Gastrocnemius medialis (tissue), 4 donors: ENCODE results near the gene TRAPPC14. TPM values are rescaled to one million over a fixed set of nuclear protein-coding genes. Genes with fewer than 3 reads are reported as not detected.
"Not testable (repeated sequence)": the region's sequence is repeated elsewhere in the genome, so short reads cannot be mapped to it uniquely, and the experiment has no call there.

Experiments
- ATAC-seq, 2 donors: fragments of 150-250 bp; one replicate each; pipeline ENCODE4 v1.9.1; 2016
- DNase-seq, 2 donors: peaks; one replicate each; pipeline ENCODE4 v3.0.0-alpha.2; 2019
- H3K27ac ChIP-seq, 4 donors: fragments of 200-600 bp; sonication (generic); 1 replicate in 1 of 4; 2 replicates in 3 of 4; pipeline ENCODE4 v1.5.1; 2016 to 2018; ENCODE audit warnings: mild to moderate bottlenecking in 2 of 4, moderate library complexity in 1 of 4
- H3K27me3 ChIP-seq, 3 donors: fragments of 200-600 bp; sonication (generic) in 2 of 3; 1 replicate in 1 of 3; 2 replicates in 2 of 3; pipeline versions ENCODE4 v1.5.1 to v1.6.0; 2016 to 2019; ENCODE audit warnings: mild to moderate bottlenecking in 1 of 3, moderate library complexity in 1 of 3
- H3K36me3 ChIP-seq, 2 donors: fragments of 200-600 bp; sonication (generic) in 1 of 2; one replicate each; pipeline ENCODE4 v1.5.1; 2017 to 2018
- H3K4me1 ChIP-seq, 2 donors: fragments of 200-600 bp; sonication (generic) in 1 of 2; one replicate each; pipeline ENCODE4 v1.5.1; 2016 to 2017; ENCODE audit warnings: mild to moderate bottlenecking in 2 of 2
- H3K4me3 ChIP-seq, 4 donors: fragments of 200-600 bp; sonication (generic) in 3 of 4; 1 replicate in 1 of 4; 2 replicates in 3 of 4; pipeline ENCODE4 v1.5.1; 2016 to 2019; ENCODE audit warnings: mild to moderate bottlenecking in 2 of 4
- H3K9me3 ChIP-seq, 3 donors: fragments of 200-600 bp; sonication (generic) in 2 of 3; 1 replicate in 1 of 3; 2 replicates in 2 of 3; pipeline ENCODE4 v1.5.1; 2016 to 2019
- CTCF ChIP-seq, 5 experiments: fragments of 450-650 bp in 3 of 5; fragments of 200-600 bp in 2 of 5; sonication (generic) in 2 of 5; IDR thresholded peaks in 4 of 5; conservative IDR thresholded peaks in 1 of 5; 1 replicate in 4 of 5; 2 replicates in 1 of 5; pipeline ENCODE4 v1.5.1; 2016 to 2019; ENCODE audit warnings: antibody characterized with exemption in 5 of 5, mild to moderate bottlenecking in 3 of 5, moderate library complexity in 3 of 5
- POLR2A ChIP-seq, 2 donors: fragments of 450-650 bp; IDR thresholded peaks; one replicate each; pipeline ENCODE4 v1.6.1; 2017; ENCODE audit warnings: antibody characterized with exemption in 2 of 2, mild to moderate bottlenecking in 2 of 2, moderate library complexity in 2 of 2
- in situ Hi-C, 4 donors: fragments of 200-750 bp; cut with MboI; loops; one replicate each; pipeline versions ENCODE4 v1.15.0 to v1.8.0; 2017; ENCODE audit warnings: low sequenced_read_pairs in 4 of 4
- intact Hi-C: fragments of 100-400 bp; cut with DNase I; formaldehyde crosslinking; loops from one replicate; pipeline ENCODE4 v1.15.1; 2023; ENCODE audit warnings: low total_unique reads
- total RNA-seq, 4 donors: library from RNA; depleted of rRNA; stranded (reverse); fragments of >200 nt; gene quantifications; one replicate each; pipeline versions ENCODE4 v1.1.0 to v1.2.3, GENCODE V29; 2016

TRAPPC14 gene
- total RNA-seq, 4 donors from 2014 or later = 3.0 to 6.1 (median 4.2) TPM

GRCh38 chr7:100148559-100149328 is 9.8 kb downstream of the TRAPPC14 start, which contains the start of gene LAMTOR4:
LAMTOR4 (plus strand) TSS chr7:100148918; CDS start chr7:100148973, 55 bp downstream.
- peak; percentile 99 to 100 for DNase-seq
- Histone ChIP-seq H3K9me3 (no peaks in the 10 kb centered on the region), H3K4me1 (peaks cover 10% of the 10 kb centered on the region in 2 donors), H3K27me3 (no peaks in the 10 kb centered on the region), H3K36me3 (peaks cover 0 to 12% of the 10 kb centered on the region in 2 donors), H3K27ac (peak within 1 kb of the TSS; percentile 85 to 93 (median 90)), H3K4me3 (peak within 1 kb of the TSS; percentile 81 to 97 (median 96))
- peak in 1 of 5 experiments; percentile 32 for TF ChIP-seq CTCF (IDR thresholded peaks at IDR 0.05 in 4 of 5, conservative IDR thresholded peaks at IDR 0.05 in 1 of 5)
- TF ChIP-seq POLR2A (IDR thresholded peaks at IDR 0.05) = peak; percentile 65 to 88
- intact Hi-C loops = loop anchor here (1.0 kb wide), 2 partner anchors 29 to 47 kb away; partner anchors contain the start of genes AP4M1, CNPY4, MCM7 and TAF6
- in situ Hi-C loops = loop anchor here in 1 of 4 donors (25.0 kb wide), 1 partner anchor 189 kb away; no protein-coding TSS in a partner anchor
- ATAC-seq = peak; percentile 100

DNA sequence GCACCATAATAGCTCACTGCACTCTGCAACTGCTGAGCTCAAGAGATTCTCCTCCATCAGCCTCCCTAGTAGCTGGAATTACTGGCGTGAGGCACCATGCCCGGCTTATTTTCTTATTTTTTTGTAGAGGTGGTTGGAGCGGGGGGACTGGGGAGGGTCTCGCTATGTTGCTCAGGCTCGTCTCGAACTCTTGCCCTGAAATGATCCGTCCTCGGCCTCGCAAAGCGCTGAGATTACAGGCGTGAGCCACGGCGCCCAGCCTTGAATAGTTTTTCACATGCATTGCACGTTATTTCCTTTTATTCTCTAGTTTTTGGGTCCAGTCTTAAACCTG is 10.3 kb downstream of the TRAPPC14 start:
- H3K27ac ChIP-seq = peak overlapping the region; percentile 74 to 90 (median 82)
- peaks cover 0 to 7% of the 10 kb centered on the region in 2 donors for H3K36me3 ChIP-seq
- H3K4me3 ChIP-seq = peak overlapping the region; percentile 53 to 96 (median 88)
- H3K9me3 ChIP-seq = no peaks in the 10 kb centered on the region
- in situ Hi-C loops = loop anchor here in 1 of 4 donors (25.0 kb wide), 1 partner anchor 189 kb away; no protein-coding TSS in a partner anchor
- intact Hi-C loops = loop anchor here (1.0 kb wide), 2 partner anchors 29 to 47 kb away; partner anchors contain the start of genes AP4M1, CNPY4, MCM7 and TAF6
- DNase-seq = no peak
- H3K4me1 ChIP-seq = peaks cover 10% of the 10 kb centered on the region in 2 donors
- TF ChIP-seq POLR2A (IDR thresholded peaks at IDR 0.05) (no peak), CTCF (IDR thresholded peaks at IDR 0.05 in 4 of 5, conservative IDR thresholded peaks at IDR 0.05 in 1 of 5) (no peak)
- peak; percentile 11 to 18 for ATAC-seq
- no peaks in the 10 kb centered on the region for H3K27me3 ChIP-seq

DNA sequence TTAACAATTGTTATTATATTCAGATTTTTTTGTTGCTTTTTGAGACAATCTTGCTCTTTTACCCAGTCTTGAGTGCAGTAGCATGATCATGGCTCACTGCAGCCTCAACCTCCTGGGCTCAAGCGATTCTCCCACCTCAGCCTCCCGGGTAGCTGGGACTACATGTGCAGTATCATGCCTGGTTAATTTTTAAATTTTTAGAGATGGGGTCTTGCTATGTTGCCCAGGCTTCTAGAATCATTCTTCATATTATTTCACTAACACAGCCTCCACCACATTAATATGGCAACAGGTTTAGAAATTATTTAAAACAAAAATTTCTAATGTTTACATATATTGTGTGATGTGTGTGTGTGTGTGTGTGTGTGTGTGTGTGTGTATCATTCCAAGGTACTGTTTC is 11.2 kb downstream of the TRAPPC14 start:
- intact Hi-C loops = no loop called here
- H3K27me3 ChIP-seq = no peaks in the 10 kb centered on the region
- ATAC-seq = no peak

GRCh38 chr7:100146350-100146749 is 12.2 kb downstream of the TRAPPC14 start:
- H3K27me3 ChIP-seq, H3K36me3 ChIP-seq, H3K27ac ChIP-seq, H3K4me3 ChIP-seq, ATAC-seq, intact Hi-C loops, H3K9me3 ChIP-seq, DNase-seq: not testable (repeated sequence)
- in situ Hi-C loops = loop anchor here in 1 of 4 donors (25.0 kb wide), 1 partner anchor 191 kb away; no protein-coding TSS in a partner anchor
- H3K4me1 ChIP-seq = peaks cover 10% of the 10 kb centered on the region in 2 donors

More for the DNA sequence above, 11.2 kb downstream of the TRAPPC14 start:
- in situ Hi-C loops = loop anchor here in 1 of 4 donors (25.0 kb wide), 1 partner anchor 190 kb away; no protein-coding TSS in a partner anchor
- no peak overlapping the region for H3K4me3 ChIP-seq
- no peak overlapping the region for H3K27ac ChIP-seq
- H3K9me3 ChIP-seq = no peaks in the 10 kb centered on the region
- peaks cover 10% of the 10 kb centered on the region in 2 donors for H3K4me1 ChIP-seq
- DNase-seq = no peak
- no peaks in the 10 kb centered on the region for H3K36me3 ChIP-seq
- TF ChIP-seq CTCF (IDR thresholded peaks at IDR 0.05 in 4 of 5, conservative IDR thresholded peaks at IDR 0.05 in 1 of 5) (no peak), POLR2A (IDR thresholded peaks at IDR 0.05) (no peak)

GRCh38 chr7:100142461-100142860 is 16.1 kb downstream of the TRAPPC14 start:
- H3K27ac ChIP-seq = no peak overlapping the region
- no peak for ATAC-seq
- peaks cover 0 to 4% (median 3%) of the 10 kb centered on the region in 3 donors for H3K27me3 ChIP-seq
- no peaks in the 10 kb centered on the region for H3K4me1 ChIP-seq
- in situ Hi-C loops = loop anchor here in 1 of 4 donors (25.0 kb wide), 1 partner anchor 195 kb away; no protein-coding TSS in a partner anchor
- DNase-seq = no peak
- TF ChIP-seq CTCF (IDR thresholded peaks at IDR 0.05 in 4 of 5, conservative IDR thresholded peaks at IDR 0.05 in 1 of 5) = no peak
- no peak for TF ChIP-seq POLR2A (IDR thresholded peaks at IDR 0.05)
- intact Hi-C loops = no loop called here
- H3K36me3 ChIP-seq = no peaks in the 10 kb centered on the region
- no peak overlapping the region for H3K4me3 ChIP-seq
- H3K9me3 ChIP-seq = no peaks in the 10 kb centered on the region
